LNCAP (cell line): ENCODE data around the gene TNFRSF8.

Experiments used
- CTCF ChIP-seq: fragments of 450-650 bp; IDR thresholded peaks from 2 replicates; pipeline ENCODE4 v1.5.1; 2017; ENCODE audit warnings: mild to moderate bottlenecking

Gene TNFRSF8

GRCh38 chr1:12185036-12185917, 122.2 kb downstream of the TNFRSF8 start:
- TF ChIP-seq CTCF: no peak

- no peak for TF ChIP-seq CTCF
Measured at GRCh38 chr1:12185918-12186678, 123.0 kb downstream of the TNFRSF8 start.

- no peak for TF ChIP-seq CTCF
Measured at GRCh38 chr1:12186679-12186985, 123.5 kb downstream of the TNFRSF8 start.

GRCh38 chr1:12188115-12188514, 125.0 kb downstream of the TNFRSF8 start:
- TF ChIP-seq CTCF: no peak

GRCh38 chr1:12188657-12189327, 125.7 kb downstream of the TNFRSF8 start:
- no peak for TF ChIP-seq CTCF

GRCh38 chr1:12189328-12189682, 126.2 kb downstream of the TNFRSF8 start:
- no peak for TF ChIP-seq CTCF

- no peak for TF ChIP-seq CTCF
Measured at GRCh38 chr1:12191242-12192032, 128.3 kb downstream of the TNFRSF8 start.
